ENCODE results near the gene LOXHD1. TPM values are rescaled to one million over a fixed set of nuclear protein-coding genes. Genes with fewer than 3 reads are reported as not detected.

The LOXHD1 gene
- total RNA-seq, 2 experiments from 2014 or later = not detected

DNA sequence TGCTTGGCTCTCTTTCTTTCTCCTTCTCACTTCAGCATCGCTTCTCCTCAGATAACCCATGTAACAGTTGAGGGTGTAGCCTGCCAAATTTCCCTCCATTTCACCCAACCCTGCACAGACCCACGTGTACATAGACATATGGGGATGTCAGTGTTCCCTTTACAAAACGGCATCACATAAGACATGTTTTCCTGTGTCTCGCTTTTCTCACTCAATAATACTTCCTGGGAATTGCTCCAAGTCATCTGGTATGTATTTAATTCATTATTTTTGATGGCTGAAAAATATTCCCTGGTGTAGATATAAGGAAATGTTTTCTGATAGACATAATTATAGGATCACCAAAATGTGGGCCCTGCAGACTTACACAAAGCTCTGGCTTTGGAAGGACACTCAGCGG lies 176.8 kb downstream of the LOXHD1 start:
- Mint-ChIP-seq H3K4me3 (no peak overlapping the region), H3K36me3 (ENCODE audit: low read depth) (no peaks in the 10 kb centered on the region), H3K4me1 (ENCODE audit: low read depth) (no peaks in the 10 kb centered on the region), H3K9me3 (peaks cover 2% of the 10 kb centered on the region), H3K27ac (no peak overlapping the region), H3K27me3 (peaks cover 22% of the 10 kb centered on the region)
- intact Hi-C loops (cut with DNase I, micrococcal nuclease) = loop anchor here in 1 of 2 experiments (2.0 to 10.0 kb wide), 4 partner anchors 55 to 331 kb away; no protein-coding TSS in a partner anchor
- H3K4me3 ChIP-seq (ENCODE audit: low read length) = no peak overlapping the region
- TF ChIP-seq, protein P1, sequence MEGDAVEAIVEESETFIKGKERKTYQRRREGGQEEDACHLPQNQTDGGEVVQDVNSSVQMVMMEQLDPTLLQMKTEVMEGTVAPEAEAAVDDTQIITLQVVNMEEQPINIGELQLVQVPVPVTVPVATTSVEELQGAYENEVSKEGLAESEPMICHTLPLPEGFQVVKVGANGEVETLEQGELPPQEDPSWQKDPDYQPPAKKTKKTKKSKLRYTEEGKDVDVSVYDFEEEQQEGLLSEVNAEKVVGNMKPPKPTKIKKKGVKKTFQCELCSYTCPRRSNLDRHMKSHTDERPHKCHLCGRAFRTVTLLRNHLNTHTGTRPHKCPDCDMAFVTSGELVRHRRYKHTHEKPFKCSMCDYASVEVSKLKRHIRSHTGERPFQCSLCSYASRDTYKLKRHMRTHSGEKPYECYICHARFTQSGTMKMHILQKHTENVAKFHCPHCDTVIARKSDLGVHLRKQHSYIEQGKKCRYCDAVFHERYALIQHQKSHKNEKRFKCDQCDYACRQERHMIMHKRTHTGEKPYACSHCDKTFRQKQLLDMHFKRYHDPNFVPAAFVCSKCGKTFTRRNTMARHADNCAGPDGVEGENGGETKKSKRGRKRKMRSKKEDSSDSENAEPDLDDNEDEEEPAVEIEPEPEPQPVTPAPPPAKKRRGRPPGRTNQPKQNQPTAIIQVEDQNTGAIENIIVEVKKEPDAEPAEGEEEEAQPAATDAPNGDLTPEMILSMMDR (IDR thresholded peaks at IDR 0.05) = no peak
- DNase-seq (no peak), ATAC-seq (ENCODE audit: poor library complexity) (no peak)
- no peaks in the 10 kb centered on the region for H3K4me1 ChIP-seq (ENCODE audit: insufficient read depth, low read length)
- H3K9me3 ChIP-seq (ENCODE audit: control insufficient read depth in 1 of 2, insufficient read depth in 1 of 2, low read length in 2 of 2) = peaks cover 0 to 7% of the 10 kb centered on the region in 2 experiments
- peaks cover 0 to 5% of the 10 kb centered on the region in 2 experiments for H3K27me3 ChIP-seq (ENCODE audit: control insufficient read depth in 1 of 2, insufficient read depth in 2 of 2, low read length in 2 of 2)
- ChIA-PET CTCF (no interaction called here), POLR2A (no interaction called here)
- no peaks in the 10 kb centered on the region for H3K36me3 ChIP-seq (ENCODE audit: insufficient read depth, low read length)
- no peak overlapping the region for H3K27ac ChIP-seq (ENCODE audit: low read depth in 1 of 2, low read length in 2 of 2)

DNA sequence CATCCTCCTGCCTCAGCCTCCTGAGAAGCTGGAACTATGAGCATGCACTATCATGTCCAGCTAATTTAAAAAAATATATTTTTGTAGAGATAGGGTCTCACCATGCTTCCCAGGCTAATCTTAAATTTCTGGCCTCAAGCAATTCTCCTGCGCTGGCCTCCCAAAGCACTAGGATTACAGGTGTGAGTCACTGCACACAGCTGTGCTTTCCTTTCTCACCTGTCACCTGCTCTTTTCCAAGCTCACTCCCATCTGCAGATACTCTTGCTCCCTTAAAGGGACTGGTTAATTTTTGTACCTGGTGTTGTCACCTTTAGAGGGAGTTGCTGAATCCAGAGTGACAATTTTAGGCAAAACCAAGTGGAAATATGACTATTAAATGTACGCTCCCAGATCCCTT lies 178.2 kb downstream of the LOXHD1 start:
- TF ChIP-seq, protein P1 (IDR thresholded peaks at IDR 0.05) = no peak
- no peak overlapping the region for H3K4me3 Mint-ChIP-seq
- H3K27me3 ChIP-seq (ENCODE audit: control insufficient read depth in 1 of 2, insufficient read depth in 2 of 2, low read length in 2 of 2) = no peaks in the 10 kb centered on the region
- peaks cover 3% of the 10 kb centered on the region for H3K4me1 ChIP-seq (ENCODE audit: insufficient read depth, low read length)
- POLR2A ChIA-PET = no interaction called here
- H3K4me3 ChIP-seq (ENCODE audit: low read length) = no peak overlapping the region
- H3K36me3 ChIP-seq (ENCODE audit: insufficient read depth, low read length) = no peaks in the 10 kb centered on the region
- DNase-seq (no peak), ATAC-seq (ENCODE audit: poor library complexity) (no peak)
- H3K27ac Mint-ChIP-seq = no peak overlapping the region
- peaks cover 2% of the 10 kb centered on the region for H3K9me3 Mint-ChIP-seq
- CTCF ChIA-PET = no interaction called here
- no peaks in the 10 kb centered on the region for H3K36me3 Mint-ChIP-seq (ENCODE audit: low read depth)
- H3K27me3 Mint-ChIP-seq = peaks cover 15% of the 10 kb centered on the region
- H3K9me3 ChIP-seq (ENCODE audit: control insufficient read depth in 1 of 2, insufficient read depth in 1 of 2, low read length in 2 of 2) = peaks cover 0 to 7% of the 10 kb centered on the region in 2 experiments
- intact Hi-C loops (cut with DNase I, micrococcal nuclease) = no loop called here
- no peak overlapping the region for H3K27ac ChIP-seq (ENCODE audit: low read depth in 1 of 2, low read length in 2 of 2)
- H3K4me1 Mint-ChIP-seq (ENCODE audit: low read depth) = no peaks in the 10 kb centered on the region

DNA sequence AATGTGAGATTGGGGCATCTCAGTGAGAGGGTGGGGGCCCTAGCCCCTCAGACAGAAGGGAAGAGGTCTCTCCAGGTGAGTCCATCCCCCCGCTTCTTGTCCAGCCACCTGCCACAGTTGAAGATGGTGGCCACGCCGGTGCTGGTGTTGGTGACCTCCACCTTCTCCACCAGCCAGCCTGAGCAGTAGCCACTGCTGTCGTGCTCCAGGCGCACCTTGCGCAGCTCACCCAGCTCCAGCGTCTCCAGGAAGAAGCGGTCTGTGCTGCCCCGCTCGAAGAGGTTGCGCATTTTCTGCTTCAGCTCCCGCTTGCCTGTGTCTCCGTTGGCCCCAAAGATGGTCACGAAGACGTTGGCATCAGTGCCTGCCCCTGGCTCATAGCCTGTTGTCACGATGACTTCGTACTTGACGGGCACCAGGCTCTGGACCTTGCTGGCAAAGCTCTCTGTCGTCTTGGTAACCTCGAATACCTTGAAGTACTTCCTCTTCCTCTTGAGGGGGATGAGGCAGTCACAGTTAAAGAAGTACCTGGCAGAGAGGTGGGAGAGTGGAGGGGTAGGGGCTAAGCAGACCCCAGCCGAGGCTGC lies 179.5 kb downstream of the LOXHD1 start:
- no peaks in the 10 kb centered on the region for H3K36me3 Mint-ChIP-seq (ENCODE audit: low read depth)
- no peaks in the 10 kb centered on the region for H3K36me3 ChIP-seq (ENCODE audit: insufficient read depth, low read length)
- TF ChIP-seq, protein P1 (IDR thresholded peaks at IDR 0.05) = no peak
- H3K27me3 ChIP-seq (ENCODE audit: control insufficient read depth in 1 of 2, insufficient read depth in 2 of 2, low read length in 2 of 2) = no peaks in the 10 kb centered on the region
- no peak overlapping the region for H3K27ac ChIP-seq (ENCODE audit: low read depth in 1 of 2, low read length in 2 of 2)
- H3K27me3 Mint-ChIP-seq = peaks cover 11% of the 10 kb centered on the region
- H3K9me3 Mint-ChIP-seq = peaks cover 2% of the 10 kb centered on the region
- peaks cover 0 to 4% of the 10 kb centered on the region in 2 experiments for H3K9me3 ChIP-seq (ENCODE audit: control insufficient read depth in 1 of 2, insufficient read depth in 1 of 2, low read length in 2 of 2)
- DNase-seq (no peak), ATAC-seq (ENCODE audit: poor library complexity) (no peak)
- ChIA-PET CTCF (no interaction called here), POLR2A (no interaction called here)
- no peak overlapping the region for H3K27ac Mint-ChIP-seq
- H3K4me3 Mint-ChIP-seq = no peak overlapping the region
- H3K4me1 Mint-ChIP-seq (ENCODE audit: low read depth) = no peaks in the 10 kb centered on the region
- H3K4me3 ChIP-seq (ENCODE audit: low read length) = no peak overlapping the region
- intact Hi-C loops (cut with DNase I, micrococcal nuclease) = no loop called here
- peaks cover 3% of the 10 kb centered on the region for H3K4me1 ChIP-seq (ENCODE audit: insufficient read depth, low read length)
